ENCODE measurements around the gene LDLRAD2. TPM values are rescaled to one million over a fixed set of nuclear protein-coding genes. Genes with fewer than 3 reads are reported as not detected.
A peak's percentile ranks its signal among the peaks of the same experiment; 100 is the strongest.

LDLRAD2 gene
- total RNA-seq, 1 experiment from 2014 or later = not detected

DNA sequence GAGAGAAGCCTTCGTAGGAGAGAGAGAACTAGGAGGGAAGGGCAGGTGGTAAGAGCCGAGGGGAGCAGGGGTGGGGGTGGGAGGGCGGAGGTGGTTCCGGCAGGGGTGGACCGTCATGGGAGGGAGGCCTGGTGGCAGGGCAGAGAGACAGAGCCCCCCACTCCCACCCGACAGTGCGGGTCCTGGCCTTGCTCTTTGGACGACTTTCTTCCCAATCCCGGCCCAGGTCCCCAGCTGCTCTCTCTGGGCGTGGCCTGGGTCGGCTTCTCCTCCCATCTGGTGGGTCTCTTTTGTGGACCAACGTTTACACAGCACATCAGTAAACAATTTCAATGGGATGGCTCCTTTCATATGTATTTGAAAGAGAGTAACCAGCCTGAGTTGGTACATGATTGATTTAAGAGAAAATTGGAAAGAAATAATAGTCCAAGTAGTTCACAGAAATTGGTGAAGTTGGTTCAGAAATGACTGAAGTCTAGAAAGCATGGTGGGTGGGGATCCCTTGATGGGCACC lies 56.9 kb downstream of the LDLRAD2 start:
- CTCF ChIA-PET = no interaction called here
- intact Hi-C loops (cut with micrococcal nuclease; ENCODE audit: unreplicated experiment) = no loop called here

DNA sequence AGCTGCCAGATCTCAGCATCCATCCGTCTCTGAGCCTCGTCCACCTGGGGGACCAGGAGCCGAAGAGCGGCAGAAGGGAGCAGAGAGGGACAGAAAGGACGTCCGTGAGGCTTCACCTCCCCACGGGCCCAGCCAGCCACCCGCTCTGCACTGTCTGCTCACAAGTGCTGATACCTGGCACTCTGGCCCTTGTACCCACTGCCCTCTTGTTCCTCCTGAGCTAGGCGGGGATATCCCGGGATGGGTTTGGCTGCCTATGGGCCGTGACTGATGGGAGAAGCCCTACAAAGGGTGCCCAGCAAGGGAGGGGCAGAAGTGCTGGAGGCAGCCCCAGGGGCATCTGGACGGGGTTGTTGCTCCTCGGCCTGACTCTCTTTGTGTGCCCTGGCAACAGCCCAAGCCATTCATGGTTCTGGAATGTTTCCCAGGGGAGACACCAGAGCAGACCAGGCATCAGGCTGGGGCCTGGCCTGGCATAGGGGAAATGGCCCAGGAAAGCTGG lies 57.6 kb downstream of the LDLRAD2 start:
- H3K4me3 ChIP-seq (ENCODE audit: low read depth, low read length, poor library complexity, severe bottlenecking) = no peak overlapping the region
- intact Hi-C loops (cut with micrococcal nuclease; ENCODE audit: unreplicated experiment) = no loop called here
- BruUV-seq (replicated peaks) = no TSS peak
- no peaks in the 10 kb centered on the region for H3K9me3 ChIP-seq (ENCODE audit: low read depth, low read length, poor library complexity, severe bottlenecking)
- H3K36me3 ChIP-seq (ENCODE audit: insufficient read depth, low read length, poor library complexity, severe bottlenecking) = no peaks in the 10 kb centered on the region
- H3K27me3 ChIP-seq (replicated peaks; ENCODE audit: insufficient read depth, low read depth, low read length, poor library complexity) = no peaks in the 10 kb centered on the region
- CTCF ChIA-PET = no interaction called here
- no peak overlapping the region for H3K27ac ChIP-seq (ENCODE audit: low read depth, low read length, poor library complexity, severe bottlenecking)
- H3K4me1 ChIP-seq (ENCODE audit: insufficient read depth, low read length, poor library complexity, severe bottlenecking) = no peaks in the 10 kb centered on the region
- TF ChIP-seq, protein P1, sequence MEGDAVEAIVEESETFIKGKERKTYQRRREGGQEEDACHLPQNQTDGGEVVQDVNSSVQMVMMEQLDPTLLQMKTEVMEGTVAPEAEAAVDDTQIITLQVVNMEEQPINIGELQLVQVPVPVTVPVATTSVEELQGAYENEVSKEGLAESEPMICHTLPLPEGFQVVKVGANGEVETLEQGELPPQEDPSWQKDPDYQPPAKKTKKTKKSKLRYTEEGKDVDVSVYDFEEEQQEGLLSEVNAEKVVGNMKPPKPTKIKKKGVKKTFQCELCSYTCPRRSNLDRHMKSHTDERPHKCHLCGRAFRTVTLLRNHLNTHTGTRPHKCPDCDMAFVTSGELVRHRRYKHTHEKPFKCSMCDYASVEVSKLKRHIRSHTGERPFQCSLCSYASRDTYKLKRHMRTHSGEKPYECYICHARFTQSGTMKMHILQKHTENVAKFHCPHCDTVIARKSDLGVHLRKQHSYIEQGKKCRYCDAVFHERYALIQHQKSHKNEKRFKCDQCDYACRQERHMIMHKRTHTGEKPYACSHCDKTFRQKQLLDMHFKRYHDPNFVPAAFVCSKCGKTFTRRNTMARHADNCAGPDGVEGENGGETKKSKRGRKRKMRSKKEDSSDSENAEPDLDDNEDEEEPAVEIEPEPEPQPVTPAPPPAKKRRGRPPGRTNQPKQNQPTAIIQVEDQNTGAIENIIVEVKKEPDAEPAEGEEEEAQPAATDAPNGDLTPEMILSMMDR (conservative IDR thresholded peaks at IDR 0.05; ENCODE audit: low read depth, low read length) = no peak
- no peak for TF ChIP-seq EZH2 (IDR thresholded peaks at IDR 0.05; ENCODE audit: borderline replicate concordance, low read depth, low read length, poor library complexity, severe bottlenecking)
- POLR2A ChIA-PET (ENCODE audit: low non-redundant PET) = no interaction called here
- DNase-seq (ENCODE audit: low spot score) = peak; percentile 52

More for the DNA sequence above, 56.9 kb downstream of the LDLRAD2 start:
- Histone ChIP-seq H3K27ac (ENCODE audit: low read depth, low read length, poor library complexity, severe bottlenecking) (no peak overlapping the region), H3K9me3 (ENCODE audit: low read depth, low read length, poor library complexity, severe bottlenecking) (no peaks in the 10 kb centered on the region), H3K4me1 (ENCODE audit: insufficient read depth, low read length, poor library complexity, severe bottlenecking) (no peaks in the 10 kb centered on the region), H3K4me3 (ENCODE audit: low read depth, low read length, poor library complexity, severe bottlenecking) (no peak overlapping the region), H3K27me3 (replicated peaks; ENCODE audit: insufficient read depth, low read depth, low read length, poor library complexity) (no peaks in the 10 kb centered on the region), H3K36me3 (ENCODE audit: insufficient read depth, low read length, poor library complexity, severe bottlenecking) (no peaks in the 10 kb centered on the region)
- no TSS peak for BruUV-seq (replicated peaks)
- POLR2A ChIA-PET (ENCODE audit: low non-redundant PET) = no interaction called here
- no peak for DNase-seq (ENCODE audit: low spot score)
- no peak for TF ChIP-seq EZH2 (IDR thresholded peaks at IDR 0.05; ENCODE audit: borderline replicate concordance, low read depth, low read length, poor library complexity, severe bottlenecking)
- TF ChIP-seq, protein P1 (conservative IDR thresholded peaks at IDR 0.05; ENCODE audit: low read depth, low read length) = no peak

DNA sequence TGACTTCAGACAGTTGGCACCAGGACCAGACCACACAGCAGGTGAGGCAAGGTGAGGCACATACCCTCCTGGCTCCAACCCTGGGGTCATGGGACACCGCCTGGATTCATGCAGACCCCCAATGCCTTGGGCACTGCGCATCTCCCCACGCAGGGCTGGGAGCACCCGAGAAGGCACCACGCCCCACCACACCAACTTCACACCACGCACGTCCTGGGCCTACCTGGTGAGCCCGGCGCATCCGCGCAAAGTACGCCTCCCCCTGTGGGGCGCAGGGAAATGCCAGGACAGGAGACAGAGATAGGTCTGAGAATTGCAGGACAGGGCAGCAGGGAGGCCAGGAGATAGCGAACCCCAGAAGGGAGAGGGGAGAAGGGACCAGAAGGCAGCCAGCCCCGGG lies 58.5 kb downstream of the LDLRAD2 start:
- H3K4me1 ChIP-seq (ENCODE audit: insufficient read depth, low read length, poor library complexity, severe bottlenecking) = no peaks in the 10 kb centered on the region
- H3K27me3 ChIP-seq (replicated peaks; ENCODE audit: insufficient read depth, low read depth, low read length, poor library complexity) = no peaks in the 10 kb centered on the region
- no peak overlapping the region for H3K27ac ChIP-seq (ENCODE audit: low read depth, low read length, poor library complexity, severe bottlenecking)
- no peak for TF ChIP-seq EZH2 (IDR thresholded peaks at IDR 0.05; ENCODE audit: borderline replicate concordance, low read depth, low read length, poor library complexity, severe bottlenecking)
- TF ChIP-seq, protein P1 (conservative IDR thresholded peaks at IDR 0.05; ENCODE audit: low read depth, low read length) = no peak
- CTCF ChIA-PET = no interaction called here
- no peak for DNase-seq (ENCODE audit: low spot score)
- POLR2A ChIA-PET (ENCODE audit: low non-redundant PET) = no interaction called here
- no peaks in the 10 kb centered on the region for H3K36me3 ChIP-seq (ENCODE audit: insufficient read depth, low read length, poor library complexity, severe bottlenecking)
- no TSS peak for BruUV-seq (replicated peaks)
- no peak overlapping the region for H3K4me3 ChIP-seq (ENCODE audit: low read depth, low read length, poor library complexity, severe bottlenecking)
- intact Hi-C loops (cut with micrococcal nuclease; ENCODE audit: unreplicated experiment) = no loop called here
- H3K9me3 ChIP-seq (ENCODE audit: low read depth, low read length, poor library complexity, severe bottlenecking) = no peaks in the 10 kb centered on the region
